Endometrium (tissue), 2 donors: ENCODE results near the gene RABGAP1L.
A peak's percentile ranks its signal among the peaks of the same experiment; 100 is the strongest.
"Not testable (repeated sequence)": the region's sequence is repeated elsewhere in the genome, so short reads cannot be mapped to it uniquely, and the experiment has no call there.

ENCODE experiments used
- FAIRE-seq: peaks from 2 replicates; lab custom pipeline; 2012; peaks lifted over from hg19 to GRCh38; lab: Jason Lieb, UNC
- donor health status: control.
- donor health status: control.

Gene RABGAP1L

GRCh38 chr1:174447866-174448530 is 288.7 kb downstream of the RABGAP1L start, which contains the start of gene GPR52:
GPR52 (plus strand) TSS chr1:174447964; CDS start chr1:174448112, 148 bp downstream.
- FAIRE-seq: no peak

- no peak for FAIRE-seq
These were observed 289.2 kb downstream of the RABGAP1L start for GRCh38 chr1:174448531-174448883.

GRCh38 chr1:174448974-174449373 is 289.7 kb downstream of the RABGAP1L start:
- FAIRE-seq: no peak

- FAIRE-seq: no peak
These were observed 292.1 kb downstream of the RABGAP1L start for GRCh38 chr1:174451408-174451807.

GRCh38 chr1:174465855-174466254 is 306.5 kb downstream of the RABGAP1L start:
- no peak for FAIRE-seq

- no peak for FAIRE-seq
These were observed 307.3 kb downstream of the RABGAP1L start for GRCh38 chr1:174466607-174467006.

- FAIRE-seq: no peak
These were observed 309.7 kb downstream of the RABGAP1L start for GRCh38 chr1:174469052-174469451.

GRCh38 chr1:174469687-174470086 is 310.4 kb downstream of the RABGAP1L start:
- FAIRE-seq: no peak

- no peak for FAIRE-seq
These were observed 320.0 kb downstream of the RABGAP1L start for GRCh38 chr1:174479281-174479680.

- FAIRE-seq: no peak
These were observed 321.0 kb downstream of the RABGAP1L start for GRCh38 chr1:174480324-174480723.

GRCh38 chr1:174491606-174492005 is 332.3 kb downstream of the RABGAP1L start:
- FAIRE-seq: no peak

- FAIRE-seq: no peak
These were observed 338.2 kb downstream of the RABGAP1L start for GRCh38 chr1:174497478-174497877.

- FAIRE-seq: not testable (repeated sequence)
These were observed 357.4 kb downstream of the RABGAP1L start for GRCh38 chr1:174516755-174517154.

- no peak for FAIRE-seq
These were observed 360.5 kb downstream of the RABGAP1L start for GRCh38 chr1:174519844-174520243.

GRCh38 chr1:174531751-174532150 is 372.4 kb downstream of the RABGAP1L start:
- FAIRE-seq: no peak

- FAIRE-seq: peak; percentile 53
These were observed 375.5 kb downstream of the RABGAP1L start for GRCh38 chr1:174534789-174535188.

GRCh38 chr1:174535207-174535606 is 375.9 kb downstream of the RABGAP1L start:
- FAIRE-seq: no peak

- not testable (repeated sequence) for FAIRE-seq
These were observed 384.1 kb downstream of the RABGAP1L start for GRCh38 chr1:174543421-174543820.

- no peak for FAIRE-seq
These were observed 391.0 kb downstream of the RABGAP1L start for GRCh38 chr1:174550296-174550695.

- FAIRE-seq: no peak
These were observed 397.1 kb downstream of the RABGAP1L start for GRCh38 chr1:174556392-174556791.

GRCh38 chr1:174568551-174568950 is 409.2 kb downstream of the RABGAP1L start:
- FAIRE-seq: no peak

- FAIRE-seq: no peak
These were observed 409.9 kb downstream of the RABGAP1L start for GRCh38 chr1:174569240-174569639.

GRCh38 chr1:174572771-174573170 is 413.5 kb downstream of the RABGAP1L start:
- no peak for FAIRE-seq

GRCh38 chr1:174576120-174576519 is 416.8 kb downstream of the RABGAP1L start:
- FAIRE-seq: not testable (repeated sequence)
